Heart left ventricle (tissue), 16 donors: ENCODE results near the gene ZNF598. TPM values are rescaled to one million over a fixed set of nuclear protein-coding genes. Genes with fewer than 3 reads are reported as not detected.

ENCODE experiments used
- ATAC-seq, 4 donors: fragments of 200-7000 bp; cut with Tn5 transposase; one replicate each; pipeline ENCODE4 v1.9.1; 2020 to 2022; ENCODE audit warnings: moderate library complexity in 4 of 4, mild to moderate bottlenecking in 3 of 4, moderate number of reproducible peaks in 1 of 4
- DNase-seq, 5 donors: peaks; one replicate each; pipeline ENCODE4 v3.0.0-alpha.2; 2020
- H3K27ac ChIP-seq, 12 donors: fragments of 200-600 bp; sonication (generic) in 4 of 12; one replicate each; pipeline versions ENCODE4 v1.5.0 to v1.8.0; 2016 to 2022; ENCODE audit warnings: mild to moderate bottlenecking in 2 of 12
- H3K27me3 ChIP-seq, 9 donors: fragments of 200-600 bp; sonication (generic) in 2 of 9; one replicate each; pipeline versions ENCODE4 v1.5.1 to v1.8.0; 2016 to 2022; ENCODE audit warnings: mild to moderate bottlenecking in 3 of 9
- H3K36me3 ChIP-seq, 9 donors: fragments of 200-600 bp; sonication (generic) in 2 of 9; one replicate each; pipeline versions ENCODE4 v1.5.0 to v1.8.0; 2018 to 2022; ENCODE audit warnings: mild to moderate bottlenecking in 2 of 9
- H3K4me1 ChIP-seq, 12 donors: fragments of 200-600 bp; sonication (generic) in 4 of 12; one replicate each; pipeline versions ENCODE4 v1.5.0 to v1.8.0; 2016 to 2022; ENCODE audit warnings: mild to moderate bottlenecking in 3 of 12
- H3K4me3 ChIP-seq, 12 donors: fragments of 200-600 bp; sonication (generic) in 4 of 12; one replicate each; pipeline versions ENCODE4 v1.5.0 to v1.8.0; 2017 to 2022; ENCODE audit warnings: mild to moderate bottlenecking in 9 of 12, moderate library complexity in 4 of 12
- H3K9me3 ChIP-seq, 12 donors: fragments of 200-600 bp; sonication (generic) in 4 of 12; one replicate each; pipeline versions ENCODE4 v1.5.0 to v1.8.0; 2016 to 2022; ENCODE audit warnings: mild to moderate bottlenecking in 1 of 12
- POLR2A ChIP-seq, 2 donors: fragments of 450-650 bp; IDR thresholded peaks; one replicate each; pipeline ENCODE4 v1.6.1; 2017; ENCODE audit warnings: antibody characterized with exemption in 2 of 2, mild to moderate bottlenecking in 2 of 2, moderate library complexity in 2 of 2
- WGBS, 4 donors: extraction: QIAGEN DNeasy Blood & Tissue Kit in 2 of 4; methylation state at CpG; one replicate each; pipeline versions ENCODE4 v1.1.5 to v1.1.7; 2013 to 2018; 5-methylcytosine and 5-hydroxymethylcytosine counted together
- intact Hi-C, 10 donors: fragments of 100-400 bp; cut with DNase I; formaldehyde crosslinking; loops; one replicate each; pipeline versions ENCODE4 v1.11.1 to v1.14.2; 2022
- polyA plus RNA-seq, 2 donors: library from polyadenylated mRNA; stranded (reverse); fragments of 200-250 nt; gene quantifications; one replicate each; pipeline ENCODE4 v1.2.3, GENCODE V29; 2013
- total RNA-seq, 9 donors: library from RNA; depleted of rRNA in 2 of 9; stranded (reverse); fragments of >200 nt in 2 of 9; fragmentation: NEBNext Ultra II Directional in 3 of 9; extraction: Animal tissue kit (Norgen Biotek cat#: 25700) in 3 of 9; gene quantifications; one replicate each; pipeline versions ENCODE4 v1.1.0 to v1.2.4, GENCODE V29; 2016 to 2023
- TF ChIP-seq, protein P1 (sequence below), 12 donors: fragments of 200-600 bp; sonication (generic) in 4 of 12; IDR thresholded peaks; one replicate each; pipeline versions ENCODE4 v1.5.0 to v1.8.0; 2018 to 2022; ENCODE audit warnings: antibody characterized with exemption in 12 of 12, mild to moderate bottlenecking in 5 of 12
- donor health status: ischemic (EF 13 %, LVEDD 7.1; RV severe dilation, severe dysfunction).
- donor health status: healthy with polysubstance abuse.
- donor health status: DM: no; HTN: yes; CAD: no.
- donor health status: DM: no; HTN: no; CAD: no.
- donor health status: ischemic (EF 25% LVEDD 6.9; RV normal size, moderate dysfunction).
- donor health status: ischemic (EF 25% LVEDD 5.7; RV mildly dilated, moderate dysfunction).
- donor health status: healthy.
- donor health status: DM: yes; HTN: yes; CAD: no.
- donor health status: ischemic (EF 35%, LVEDD 5.7; RV mildly dilated, moderate dysfunction).
- donor health status: nonischemic (EF 11% LVEDD 7.7; RV severe dilation, severe dysfunction).
- donor health status: DM: yes; HTN: yes; CAD: no.
- donor health status: PGD.
- donor health status: ischemic (EF 29% LVEDD 5.4; RV normal size, mild dysfunction).
- donor health status: nonischemic (EF 23%, LVEDD 6.1; RV moderate dilation, normal function).

ZNF598 gene
- total and polyA plus RNA-seq, 11 donors = 9.4 to 47.4 (median 17.0) TPM

DNA sequence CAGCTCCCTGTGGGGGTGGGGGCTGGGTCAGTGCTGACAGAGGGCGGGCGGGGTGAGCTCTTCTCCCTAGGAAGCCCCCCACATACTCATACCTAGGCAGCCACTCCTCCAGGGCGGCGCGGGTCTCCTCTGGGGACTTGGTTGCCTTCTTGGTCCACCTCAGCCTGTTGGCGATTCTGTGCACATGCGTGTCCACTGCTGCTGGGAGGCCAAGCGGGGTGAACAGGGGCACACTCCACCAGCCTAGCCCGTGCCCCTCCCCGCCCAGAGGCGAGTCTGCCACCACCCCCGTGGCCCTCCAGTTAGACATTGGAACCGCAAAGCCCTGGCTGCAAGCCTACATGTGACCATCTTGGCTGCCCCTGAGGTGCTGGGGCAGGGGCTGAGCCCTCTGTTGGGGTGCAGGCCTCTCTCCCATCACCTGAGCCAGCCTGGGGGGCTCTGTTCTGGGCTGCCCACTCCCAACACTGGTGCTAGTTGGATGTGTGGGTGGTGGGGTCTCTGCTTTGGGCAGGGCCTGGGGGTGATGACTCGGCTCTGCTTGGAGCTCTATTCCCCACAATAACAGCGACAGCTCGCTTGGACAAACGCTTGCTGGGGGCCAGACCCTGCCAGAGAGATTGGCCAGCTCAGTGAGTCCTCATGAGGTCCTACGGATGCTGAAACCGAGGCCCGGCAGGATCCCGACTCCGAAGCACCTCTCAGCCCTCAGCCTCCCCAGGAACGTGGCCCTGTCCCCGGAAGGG is 30.6 kb upstream of the ZNF598 start:
- no peaks in the 10 kb centered on the region for H3K27me3 ChIP-seq
- no peaks in the 10 kb centered on the region for H3K9me3 ChIP-seq
- H3K27ac ChIP-seq = peak overlapping the region; percentile 46 to 97 (median 94)
- peak overlapping the region in 6 of 12 donors; percentile 26 to 91 (median 66) for H3K4me3 ChIP-seq
- peaks cover 11 to 99% (median 86%) of the 10 kb centered on the region in 12 donors for H3K4me1 ChIP-seq
- DNase-seq (no peak), ATAC-seq (no peak)
- intact Hi-C loops = no loop called here
- peaks cover 2 to 42% (median 23%) of the 10 kb centered on the region in 9 donors for H3K36me3 ChIP-seq
- 62 to 69% (median 66%) methylated on average over 8 to 24 of the region's 24 CpGs for WGBS, 4 donors
- no peak for TF ChIP-seq POLR2A (IDR thresholded peaks at IDR 0.05)
- TF ChIP-seq, protein P1, sequence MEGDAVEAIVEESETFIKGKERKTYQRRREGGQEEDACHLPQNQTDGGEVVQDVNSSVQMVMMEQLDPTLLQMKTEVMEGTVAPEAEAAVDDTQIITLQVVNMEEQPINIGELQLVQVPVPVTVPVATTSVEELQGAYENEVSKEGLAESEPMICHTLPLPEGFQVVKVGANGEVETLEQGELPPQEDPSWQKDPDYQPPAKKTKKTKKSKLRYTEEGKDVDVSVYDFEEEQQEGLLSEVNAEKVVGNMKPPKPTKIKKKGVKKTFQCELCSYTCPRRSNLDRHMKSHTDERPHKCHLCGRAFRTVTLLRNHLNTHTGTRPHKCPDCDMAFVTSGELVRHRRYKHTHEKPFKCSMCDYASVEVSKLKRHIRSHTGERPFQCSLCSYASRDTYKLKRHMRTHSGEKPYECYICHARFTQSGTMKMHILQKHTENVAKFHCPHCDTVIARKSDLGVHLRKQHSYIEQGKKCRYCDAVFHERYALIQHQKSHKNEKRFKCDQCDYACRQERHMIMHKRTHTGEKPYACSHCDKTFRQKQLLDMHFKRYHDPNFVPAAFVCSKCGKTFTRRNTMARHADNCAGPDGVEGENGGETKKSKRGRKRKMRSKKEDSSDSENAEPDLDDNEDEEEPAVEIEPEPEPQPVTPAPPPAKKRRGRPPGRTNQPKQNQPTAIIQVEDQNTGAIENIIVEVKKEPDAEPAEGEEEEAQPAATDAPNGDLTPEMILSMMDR (IDR thresholded peaks at IDR 0.05) = no peak

DNA sequence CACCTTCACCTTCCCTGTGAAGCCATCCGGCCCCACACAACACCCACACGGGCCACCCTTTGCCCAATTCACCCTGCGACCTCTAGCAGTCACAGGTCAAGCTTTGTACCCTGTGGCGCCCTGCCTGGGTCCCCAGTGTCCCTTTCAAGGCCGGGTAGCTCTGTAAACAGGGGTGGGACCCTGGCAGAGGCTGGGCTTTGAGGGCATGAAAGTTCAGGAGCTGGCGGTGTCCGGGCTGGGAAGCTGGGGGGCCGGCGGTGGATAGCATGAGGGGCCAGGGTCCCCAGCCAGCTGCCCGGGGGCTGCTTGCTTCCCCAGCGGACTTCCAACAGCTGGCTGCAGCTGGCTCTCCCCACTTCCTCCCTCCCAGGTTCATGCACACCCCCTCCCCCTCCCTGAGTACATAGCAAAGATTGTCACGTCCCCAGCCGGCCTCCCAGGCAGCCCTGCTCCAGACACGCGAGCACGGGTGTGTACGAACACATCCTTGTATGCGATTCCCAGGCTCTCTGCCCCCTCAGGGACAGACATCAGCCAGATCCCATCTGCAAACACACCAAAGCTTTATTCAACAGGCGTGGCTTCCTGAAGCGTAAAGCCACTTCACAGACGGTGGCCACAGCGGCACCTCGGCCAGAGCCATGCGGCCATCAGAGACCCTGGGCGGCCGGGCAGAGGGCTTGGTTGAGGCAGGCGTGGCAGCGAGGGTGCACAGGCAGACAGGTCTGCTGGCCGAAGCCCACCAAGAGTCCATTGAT is 29.8 kb upstream of the ZNF598 start:
- intact Hi-C loops = no loop called here

DNA sequence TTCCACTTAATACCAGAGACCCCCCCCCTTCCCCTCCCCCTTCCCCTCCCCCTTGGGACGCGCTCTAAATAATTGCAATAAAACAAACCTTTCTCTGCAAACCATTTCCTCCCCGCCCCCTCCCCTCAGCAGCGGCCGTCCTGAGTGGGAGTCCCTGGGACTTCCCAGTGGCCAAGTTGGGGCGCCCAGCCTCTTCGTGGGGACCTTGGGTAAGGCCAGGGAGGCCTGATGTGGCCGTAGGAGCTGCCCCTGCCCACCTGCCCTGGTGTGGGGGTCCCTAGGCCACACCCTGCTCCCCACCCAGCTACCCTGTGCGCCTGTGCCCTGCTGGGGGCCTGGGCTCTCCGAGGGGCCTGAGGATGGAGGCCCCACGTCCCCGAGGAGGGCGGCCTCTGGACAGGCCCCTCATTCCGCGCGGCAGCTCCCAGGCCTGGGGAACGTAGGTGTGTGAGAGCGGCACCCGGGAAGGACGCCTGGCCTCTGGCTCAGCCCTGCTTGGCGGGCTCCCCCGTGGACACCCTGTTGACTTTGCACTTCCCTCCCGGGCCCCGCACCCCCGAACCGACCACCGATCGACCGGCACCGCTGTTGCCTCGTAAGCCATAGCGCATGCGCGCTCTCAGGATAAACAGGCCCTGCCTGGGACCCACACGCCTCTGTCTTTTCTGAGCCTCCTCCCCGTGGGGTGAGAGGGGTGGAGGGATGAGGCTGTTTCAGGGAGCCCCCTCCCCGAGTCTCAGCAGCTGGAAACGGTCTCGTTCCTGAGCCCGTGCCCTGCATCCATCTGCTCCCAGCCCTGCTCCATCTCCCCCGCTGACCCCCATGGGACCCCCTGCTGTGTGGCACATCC is 29.0 kb upstream of the ZNF598 start:
- no peak for TF ChIP-seq POLR2A (IDR thresholded peaks at IDR 0.05)
- TF ChIP-seq, protein P1 (IDR thresholded peaks at IDR 0.05) = no peak
- DNase-seq = peak in 2 of 5 donors; percentile 73 to 75
- H3K9me3 ChIP-seq = no peaks in the 10 kb centered on the region
- peaks cover 8 to 94% (median 86%) of the 10 kb centered on the region in 12 donors for H3K4me1 ChIP-seq
- H3K36me3 ChIP-seq = peaks cover 2 to 53% (median 23%) of the 10 kb centered on the region in 9 donors
- ATAC-seq = peak in 2 of 4 donors; percentile 3 to 17
- peak overlapping the region; percentile 78 to 97 (median 94) for H3K27ac ChIP-seq
- peak overlapping the region in 10 of 12 donors; percentile 15 to 91 (median 64) for H3K4me3 ChIP-seq
- intact Hi-C loops = no loop called here
- 48 to 68% (median 57%) methylated on average over 31 to 41 of the region's 41 CpGs for WGBS, 4 donors
- H3K27me3 ChIP-seq = no peaks in the 10 kb centered on the region

More for the DNA sequence above, 29.8 kb upstream of the ZNF598 start:
- Histone ChIP-seq H3K9me3 (no peaks in the 10 kb centered on the region), H3K4me3 (peak overlapping the region in 10 of 12 donors; percentile 11 to 91 (median 64)), H3K36me3 (peaks cover 2 to 48% (median 23%) of the 10 kb centered on the region in 9 donors), H3K27ac (peak overlapping the region; percentile 78 to 97 (median 94)), H3K4me1 (peaks cover 11 to 98% (median 88%) of the 10 kb centered on the region in 12 donors), H3K27me3 (no peaks in the 10 kb centered on the region)
- DNase-seq (peak; percentile 90 to 96 (median 92)), ATAC-seq (peak; percentile 43 to 69 (median 54))
- no peak for TF ChIP-seq POLR2A (IDR thresholded peaks at IDR 0.05)
- TF ChIP-seq, protein P1 (IDR thresholded peaks at IDR 0.05) = no peak
- WGBS, 4 donors = 29 to 57% (median 49%) methylated on average over 10 to 29 of the region's 29 CpGs
